ENCODE measurements around the gene SORCS2.

DNA sequence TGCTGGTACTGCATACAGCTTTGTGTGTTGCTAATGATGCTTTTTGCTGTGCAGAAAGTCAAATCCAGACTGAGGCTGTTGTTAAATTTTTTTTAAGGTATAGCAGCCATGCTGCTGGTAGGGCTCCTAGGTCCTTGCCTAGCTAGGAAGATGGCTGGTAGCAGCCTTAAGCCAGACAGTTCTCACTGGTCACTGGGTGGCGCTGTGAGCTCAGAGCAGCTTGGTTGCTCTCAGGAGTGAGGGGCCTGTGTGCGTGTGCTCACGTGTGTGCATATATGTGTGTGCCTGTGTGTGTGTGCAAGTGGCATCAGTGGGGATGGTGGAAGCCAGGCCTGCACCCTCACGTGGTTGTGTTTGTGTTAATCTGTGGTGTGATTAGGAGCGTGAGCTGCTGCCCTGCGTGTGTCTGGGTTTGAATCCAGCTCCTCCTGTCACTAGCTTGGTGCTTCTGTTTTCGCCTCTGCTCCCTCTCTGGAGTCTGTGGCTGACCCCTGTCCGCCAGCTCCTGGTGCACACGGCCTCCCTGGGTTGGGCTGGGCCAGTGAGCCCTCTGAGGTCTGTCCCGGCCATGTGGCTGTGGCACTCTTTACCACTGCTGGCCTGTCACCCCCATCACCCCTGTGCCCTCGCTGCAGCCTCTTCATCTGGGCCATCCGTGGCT is 46.1 kb downstream of the SORCS2 start:
- TF ChIP-seq, protein P1, sequence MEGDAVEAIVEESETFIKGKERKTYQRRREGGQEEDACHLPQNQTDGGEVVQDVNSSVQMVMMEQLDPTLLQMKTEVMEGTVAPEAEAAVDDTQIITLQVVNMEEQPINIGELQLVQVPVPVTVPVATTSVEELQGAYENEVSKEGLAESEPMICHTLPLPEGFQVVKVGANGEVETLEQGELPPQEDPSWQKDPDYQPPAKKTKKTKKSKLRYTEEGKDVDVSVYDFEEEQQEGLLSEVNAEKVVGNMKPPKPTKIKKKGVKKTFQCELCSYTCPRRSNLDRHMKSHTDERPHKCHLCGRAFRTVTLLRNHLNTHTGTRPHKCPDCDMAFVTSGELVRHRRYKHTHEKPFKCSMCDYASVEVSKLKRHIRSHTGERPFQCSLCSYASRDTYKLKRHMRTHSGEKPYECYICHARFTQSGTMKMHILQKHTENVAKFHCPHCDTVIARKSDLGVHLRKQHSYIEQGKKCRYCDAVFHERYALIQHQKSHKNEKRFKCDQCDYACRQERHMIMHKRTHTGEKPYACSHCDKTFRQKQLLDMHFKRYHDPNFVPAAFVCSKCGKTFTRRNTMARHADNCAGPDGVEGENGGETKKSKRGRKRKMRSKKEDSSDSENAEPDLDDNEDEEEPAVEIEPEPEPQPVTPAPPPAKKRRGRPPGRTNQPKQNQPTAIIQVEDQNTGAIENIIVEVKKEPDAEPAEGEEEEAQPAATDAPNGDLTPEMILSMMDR (optimal IDR thresholded peaks at IDR 0.05 in 1 of 3, IDR thresholded peaks at IDR 0.05 in 1 of 3, conservative IDR thresholded peaks at IDR 0.05 in 1 of 3; ENCODE audit: extremely low read depth in 1 of 3, insufficient read depth in 2 of 3, low read length in 3 of 3) = peak in 1 of 3 experiments; percentile 20
- TF ChIP-seq EZH2 (IDR thresholded peaks at IDR 0.05; ENCODE audit: low read length) = no peak

All from keratinocyte (primary cell).